CD14-positive monocyte (primary cell): ENCODE results near the gene TBC1D20. TPM values are rescaled to one million over a fixed set of nuclear protein-coding genes. Genes with fewer than 3 reads are reported as not detected.

Source experiments
- DNase-seq, 3 donors: peaks; one replicate each; pipeline ENCODE4 v3.0.0-alpha.2; 2011 to 2022
- H2AFZ ChIP-seq: 2 replicates; pipeline ENCODE4 v1.6.0; 2012; ENCODE audit warnings: mild to moderate bottlenecking, low read depth, low read length, inconsistent platforms; ENCODE audit not compliant: insufficient read depth, poor library complexity, severe bottlenecking
- H3K27ac ChIP-seq, 2 donors: 1 replicate in 1 of 2; 2 replicates in 1 of 2; pipeline ENCODE4 v1.5.1; 2012 to 2013; ENCODE audit warnings: low read length in 2 of 2, control low read depth in 1 of 2, inconsistent platforms in 1 of 2, low read depth in 1 of 2, mild to moderate bottlenecking in 1 of 2
- H3K27me3 ChIP-seq, 2 donors: one replicate each; pipeline versions ENCODE4 v1.6.0 to v1.6.1; 2011 to 2013; ENCODE audit warnings: low read length in 2 of 2; ENCODE audit not compliant: control insufficient read depth in 2 of 2, insufficient read depth in 2 of 2
- H3K36me3 ChIP-seq, 2 donors: replicated peaks in 1 of 2; 1 replicate in 1 of 2; 2 replicates in 1 of 2; pipeline versions ENCODE4 v1.5.1 to v1.6.1; 2012 to 2013; ENCODE audit warnings: low read length in 2 of 2, control low read depth in 1 of 2, inconsistent platforms in 1 of 2, mild to moderate bottlenecking in 1 of 2; ENCODE audit not compliant: insufficient read depth in 2 of 2, control insufficient read depth in 1 of 2
- H3K4me1 ChIP-seq, 2 donors: 1 replicate in 1 of 2; 2 replicates in 1 of 2; pipeline versions ENCODE4 v1.5.1 to v1.6.1; 2012 to 2013; ENCODE audit warnings: low read length in 2 of 2, control low read depth in 1 of 2, inconsistent platforms in 1 of 2, mild to moderate bottlenecking in 1 of 2, moderate library complexity in 1 of 2; ENCODE audit not compliant: insufficient read depth in 2 of 2, control insufficient read depth in 1 of 2
- H3K4me2 ChIP-seq: replicated peaks from 2 replicates; pipeline ENCODE3; 2012; ENCODE audit warnings: low read length, moderate library complexity, mild to moderate bottlenecking; ENCODE audit not compliant: poor library complexity, severe bottlenecking; ENCODE audit errors: extremely low read depth
- H3K4me3 ChIP-seq, 3 experiments: fragments of 200-600 bp in 1 of 3; sonication (generic) in 1 of 3; replicated peaks in 1 of 3; 1 replicate in 2 of 3; 2 replicates in 1 of 3; pipeline ENCODE4 v1.5.1; 2011 to 2013; ENCODE audit warnings: low read length in 3 of 3, mild to moderate bottlenecking in 3 of 3, control low read depth in 2 of 3, low read depth in 2 of 3, inconsistent platforms in 1 of 3, moderate library complexity in 1 of 3
- H3K79me2 ChIP-seq: 2 replicates; pipeline ENCODE4 v1.6.0; 2012; ENCODE audit warnings: mild to moderate bottlenecking, control low read depth, inconsistent platforms, low read length, moderate library complexity; ENCODE audit not compliant: insufficient read depth
- H3K9ac ChIP-seq: 2 replicates; pipeline ENCODE4 v1.6.0; 2017; ENCODE audit warnings: low read length, mild to moderate bottlenecking; ENCODE audit not compliant: insufficient read depth, poor library complexity, severe bottlenecking
- H3K9me3 ChIP-seq, 2 donors: replicated peaks in 1 of 2; 1 replicate in 1 of 2; 2 replicates in 1 of 2; pipeline versions ENCODE4 v1.5.1 to v1.6.1; 2012 to 2013; ENCODE audit warnings: low read length in 2 of 2, control low read depth in 1 of 2; ENCODE audit not compliant: control insufficient read depth in 1 of 2, insufficient read depth in 1 of 2
- H4K20me1 ChIP-seq: 2 replicates; pipeline ENCODE4 v1.6.0; 2012; ENCODE audit warnings: mild to moderate bottlenecking, low read length, control low read depth, moderate library complexity; ENCODE audit not compliant: insufficient read depth
- H3K27ac Mint-ChIP-seq, 7 donors: one replicate each; pipeline ENCODE4 v1.8.0; 2020; ENCODE audit warnings: mild to moderate bottlenecking in 7 of 7, mixed read lengths in 7 of 7, moderate library complexity in 6 of 7, inconsistent platforms in 2 of 7
- H3K27me3 Mint-ChIP-seq, 3 donors: one replicate each; pipeline ENCODE4 v1.8.0; 2021 to 2022; ENCODE audit warnings: low read depth in 3 of 3, mild to moderate bottlenecking in 3 of 3, mixed read lengths in 3 of 3, moderate library complexity in 3 of 3, inconsistent platforms in 1 of 3
- H3K36me3 Mint-ChIP-seq, 2 donors: one replicate each; pipeline ENCODE4 v1.8.0; 2020; ENCODE audit warnings: mixed read lengths in 2 of 2, inconsistent platforms in 1 of 2, mild to moderate bottlenecking in 1 of 2
- H3K4me1 Mint-ChIP-seq: one replicate; pipeline ENCODE4 v1.8.0; 2020; ENCODE audit warnings: mild to moderate bottlenecking, mixed read lengths
- H3K4me3 Mint-ChIP-seq, 2 donors: one replicate each; pipeline ENCODE4 v1.8.0; 2020; ENCODE audit warnings: mild to moderate bottlenecking in 2 of 2, mixed read lengths in 2 of 2, moderate library complexity in 1 of 2
- H3K9me3 Mint-ChIP-seq, 7 donors: one replicate each; pipeline ENCODE4 v1.8.0; 2020 to 2022; ENCODE audit warnings: mixed read lengths in 7 of 7, mild to moderate bottlenecking in 6 of 7, moderate library complexity in 6 of 7, inconsistent platforms in 2 of 7
- WGBS: methylation state at CpG from one replicate; pipeline ENCODE4 v1.1.5; 2013; ENCODE audit warnings: missing lambda C conversion rate; ENCODE audit not compliant: insufficient coverage; 5-methylcytosine and 5-hydroxymethylcytosine counted together
- intact Hi-C, 2 donors: fragments of 100-400 bp; cut with micrococcal nuclease; formaldehyde crosslinking; loops; one replicate each; pipeline versions ENCODE4 v1.15.0 to v1.15.1; 2023
- polyA plus RNA-seq, 3 donors: library from polyadenylated mRNA; depleted of rRNA in 1 of 3; unstranded in 2 of 3; stranded (reverse) in 1 of 3; fragments of 300-500 nt in 2 of 3; fragments of >200 nt in 1 of 3; fragmentation: Illumina TruSeq in 2 of 3; gene quantifications; 1 replicate in 2 of 3; 2 replicates in 1 of 3; pipeline ENCODE4 v1.2.3, GENCODE V29; 2012 to 2021
- TF ChIP-seq, protein P1 (sequence below): fragments of 200-600 bp; IDR thresholded peaks from one replicate; pipeline ENCODE4 v1.8.0; 2022; ENCODE audit warnings: antibody characterized with exemption, mild to moderate bottlenecking

TBC1D20 gene
- polyA plus RNA-seq, 3 donors = 10.5 to 24.7 (median 11.3) TPM

- Mint-ChIP-seq H3K27ac (peak overlapping the region in 1 of 7 donors; percentile 4), H3K27me3 (peaks cover 0 to under 1% (median 0%) of the 10 kb centered on the region in 3 donors), H3K9me3 (no peaks in the 10 kb centered on the region), H3K4me3 (no peak overlapping the region), H3K4me1 (no peaks in the 10 kb centered on the region), H3K36me3 (peaks cover 78 to 90% of the 10 kb centered on the region in 2 donors)
- Histone ChIP-seq H3K4me2 (no peak overlapping the region), H3K27ac (no peak overlapping the region), H2AFZ (no peak overlapping the region), H3K27me3 (no peaks in the 10 kb centered on the region), H3K9me3 (no peaks in the 10 kb centered on the region), H4K20me1 (peaks cover 5% of the 10 kb centered on the region), H3K36me3 (peaks cover 62 to 89% of the 10 kb centered on the region in 2 donors), H3K79me2 (no peaks in the 10 kb centered on the region), H3K9ac (no peak overlapping the region), H3K4me3 (no peak overlapping the region), H3K4me1 (no peaks in the 10 kb centered on the region)
- no CpG with 5 or more reads among the region's 2 CpGs for WGBS
- DNase-seq = no peak
- intact Hi-C loops = no loop called here
- TF ChIP-seq, protein P1, sequence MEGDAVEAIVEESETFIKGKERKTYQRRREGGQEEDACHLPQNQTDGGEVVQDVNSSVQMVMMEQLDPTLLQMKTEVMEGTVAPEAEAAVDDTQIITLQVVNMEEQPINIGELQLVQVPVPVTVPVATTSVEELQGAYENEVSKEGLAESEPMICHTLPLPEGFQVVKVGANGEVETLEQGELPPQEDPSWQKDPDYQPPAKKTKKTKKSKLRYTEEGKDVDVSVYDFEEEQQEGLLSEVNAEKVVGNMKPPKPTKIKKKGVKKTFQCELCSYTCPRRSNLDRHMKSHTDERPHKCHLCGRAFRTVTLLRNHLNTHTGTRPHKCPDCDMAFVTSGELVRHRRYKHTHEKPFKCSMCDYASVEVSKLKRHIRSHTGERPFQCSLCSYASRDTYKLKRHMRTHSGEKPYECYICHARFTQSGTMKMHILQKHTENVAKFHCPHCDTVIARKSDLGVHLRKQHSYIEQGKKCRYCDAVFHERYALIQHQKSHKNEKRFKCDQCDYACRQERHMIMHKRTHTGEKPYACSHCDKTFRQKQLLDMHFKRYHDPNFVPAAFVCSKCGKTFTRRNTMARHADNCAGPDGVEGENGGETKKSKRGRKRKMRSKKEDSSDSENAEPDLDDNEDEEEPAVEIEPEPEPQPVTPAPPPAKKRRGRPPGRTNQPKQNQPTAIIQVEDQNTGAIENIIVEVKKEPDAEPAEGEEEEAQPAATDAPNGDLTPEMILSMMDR = no peak
Observed at GRCh38 chr20:426566-426965, 35.8 kb downstream of the TBC1D20 start.

GRCh38 chr20:421685-422250 is 40.6 kb downstream of the TBC1D20 start:
- Histone ChIP-seq H3K4me2 (no peak overlapping the region), H3K79me2 (no peaks in the 10 kb centered on the region), H3K9me3 (no peaks in the 10 kb centered on the region), H3K27ac (no peak overlapping the region), H4K20me1 (peaks cover 11% of the 10 kb centered on the region), H3K9ac (no peak overlapping the region), H2AFZ (no peak overlapping the region), H3K36me3 (peaks cover 61 to 82% of the 10 kb centered on the region in 2 donors), H3K4me1 (no peaks in the 10 kb centered on the region), H3K27me3 (no peaks in the 10 kb centered on the region), H3K4me3 (no peak overlapping the region)
- H3K4me3 Mint-ChIP-seq = no peak overlapping the region
- H3K36me3 Mint-ChIP-seq = peaks cover 66 to 82% of the 10 kb centered on the region in 2 donors
- 97% methylated on average over 7 of the region's 8 CpGs for WGBS
- H3K27me3 Mint-ChIP-seq = peaks cover 0 to 3% (median 0%) of the 10 kb centered on the region in 3 donors
- no peaks in the 10 kb centered on the region for H3K4me1 Mint-ChIP-seq
- H3K9me3 Mint-ChIP-seq = no peaks in the 10 kb centered on the region
- intact Hi-C loops = no loop called here
- peak overlapping the region in 4 of 7 donors; percentile 6 to 67 (median 32) for H3K27ac Mint-ChIP-seq
- TF ChIP-seq, protein P1 = no peak
- no peak for DNase-seq
